Measurements from ENCODE around the gene ADGRB3. TPM values are rescaled to one million over a fixed set of nuclear protein-coding genes. Genes with fewer than 3 reads are reported as not detected.

Gene ADGRB3
- total and polyA plus RNA-seq, 12 donors, result 0.47 to 2.1 (median 0.85) TPM

- DNase-seq (no peak), ATAC-seq (no peak)
- Histone ChIP-seq H3K4me1 (no peaks in the 10 kb centered on the region), H3K4me3 (no peak overlapping the region), H3K36me3 (no peaks in the 10 kb centered on the region), H3K27ac (no peak overlapping the region), H3K9me3 (no peaks in the 10 kb centered on the region), H3K27me3 (no peaks in the 10 kb centered on the region)
- no peak for TF ChIP-seq CTCF (IDR thresholded peaks at IDR 0.05)
- WGBS, 2 donors, result 87% methylated on average over 2 of the region's 2 CpGs
- intact Hi-C loops (cut with DNase I), result no loop called here
Observed at GRCh38 chr6:69246983-69247382, 611.9 kb downstream of the ADGRB3 start.

DNA sequence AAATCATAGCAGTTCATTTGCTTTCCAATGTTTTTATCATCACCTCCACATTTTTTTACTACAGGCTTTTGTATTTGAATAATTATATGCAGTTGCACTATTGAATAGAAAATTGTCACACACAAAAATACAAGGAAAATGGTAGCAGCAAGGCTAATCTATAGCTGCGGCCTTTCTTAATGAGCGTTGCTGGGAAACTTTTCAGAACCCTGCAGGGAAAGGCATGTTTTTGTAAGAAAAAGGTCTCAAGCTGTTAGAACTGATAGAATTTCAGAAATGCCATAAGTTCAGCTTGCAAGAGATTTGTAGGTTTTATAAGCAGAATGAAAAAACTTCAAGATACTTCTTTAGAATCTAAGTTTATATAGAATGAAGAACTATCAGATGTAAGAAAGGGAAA, 625.9 kb downstream of the ADGRB3 start:
- no peak for TF ChIP-seq CTCF (IDR thresholded peaks at IDR 0.05)
- no peak overlapping the region for H3K4me3 ChIP-seq
- DNase-seq (no peak), ATAC-seq (no peak)
- 62 to 90% methylated on average over 2 of the region's 2 CpGs for WGBS, 2 donors
- peaks cover 0 to 6% (median 0%) of the 10 kb centered on the region in 9 donors for H3K4me1 ChIP-seq
- H3K27me3 ChIP-seq, result no peaks in the 10 kb centered on the region
- no peak overlapping the region for H3K27ac ChIP-seq
- intact Hi-C loops (cut with DNase I), result no loop called here
- peaks cover 0 to 9% (median 0%) of the 10 kb centered on the region in 11 donors for H3K9me3 ChIP-seq
- H3K36me3 ChIP-seq, result no peaks in the 10 kb centered on the region

DNA sequence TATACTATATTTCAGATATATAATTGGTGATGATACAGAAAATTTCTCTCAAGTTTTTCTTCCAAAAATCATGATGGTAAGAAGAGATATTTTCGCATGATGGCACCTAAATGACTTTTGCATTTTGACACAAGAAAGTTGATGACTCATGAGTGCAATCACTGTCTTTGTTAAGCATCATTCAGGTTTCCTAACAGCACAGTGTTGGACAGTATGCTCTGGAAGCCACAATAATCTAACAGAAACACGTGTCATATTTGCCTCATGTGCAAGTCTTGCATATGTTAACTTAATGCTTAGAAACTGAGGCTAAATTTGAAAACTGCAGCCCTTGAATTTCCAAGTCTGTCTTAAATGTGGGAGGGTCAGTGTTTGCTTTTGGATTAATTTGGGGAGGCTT, 628.2 kb downstream of the ADGRB3 start:
- no peak for TF ChIP-seq CTCF (IDR thresholded peaks at IDR 0.05)
- H3K27me3 ChIP-seq, result no peaks in the 10 kb centered on the region
- no peak overlapping the region for H3K27ac ChIP-seq
- ATAC-seq (no peak), DNase-seq (no peak)
- WGBS, 2 donors, result 80 to 88% methylated on average over 2 of the region's 2 CpGs
- H3K4me1 ChIP-seq, result peaks cover 0 to 6% (median 0%) of the 10 kb centered on the region in 9 donors
- H3K9me3 ChIP-seq, result no peaks in the 10 kb centered on the region
- intact Hi-C loops (cut with DNase I), result no loop called here
- H3K4me3 ChIP-seq, result no peak overlapping the region
- no peaks in the 10 kb centered on the region for H3K36me3 ChIP-seq

DNA sequence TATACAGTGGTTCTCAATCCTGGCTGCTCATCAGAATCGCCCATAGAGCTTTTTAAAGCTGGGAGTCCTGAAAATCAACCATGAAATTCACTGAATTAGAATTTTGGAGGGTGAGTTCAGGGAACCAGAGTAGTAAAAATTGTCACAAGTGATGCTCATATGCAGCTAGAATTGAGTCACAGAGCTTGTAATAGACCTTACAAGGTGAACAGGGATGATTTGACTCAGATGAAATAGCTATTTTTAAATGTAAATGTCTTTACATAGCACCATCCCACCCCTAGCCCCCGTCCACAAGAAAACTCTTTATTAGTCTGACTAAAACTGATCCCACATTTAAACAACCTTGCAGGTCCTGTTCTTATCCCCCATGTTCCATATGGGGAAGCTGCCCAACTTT, 630.0 kb downstream of the ADGRB3 start:
- intact Hi-C loops (cut with DNase I), result no loop called here
- no peaks in the 10 kb centered on the region for H3K9me3 ChIP-seq
- no peak for TF ChIP-seq CTCF (IDR thresholded peaks at IDR 0.05)
- H3K4me3 ChIP-seq, result no peak overlapping the region
- no peak overlapping the region for H3K27ac ChIP-seq
- no peak for DNase-seq
- H3K27me3 ChIP-seq, result no peaks in the 10 kb centered on the region
- H3K36me3 ChIP-seq, result no peaks in the 10 kb centered on the region
- ATAC-seq, result no peak
- H3K4me1 ChIP-seq, result peaks cover 0 to 6% (median 0%) of the 10 kb centered on the region in 9 donors
- 54 to 65% methylated on average over 2 of the region's 2 CpGs for WGBS, 2 donors

Data from heart right ventricle (tissue), 16 donors.